Trophoblast cell (in vitro differentiated cells and primary cell): Measurements from ENCODE around the gene PKMYT1.

ENCODE experiments used
- DNase-seq, 2 donors: peaks; one replicate each; pipeline ENCODE4 v3.0.0-alpha.2; 2016
- H2AFZ ChIP-seq: 2 replicates; pipeline ENCODE4 v1.6.1; 2013; ENCODE audit warnings: low read length, moderate library complexity, mild to moderate bottlenecking; ENCODE audit not compliant: insufficient read depth, poor library complexity
- H2AK5ac ChIP-seq: 2 replicates; pipeline ENCODE4 v1.6.1; 2013; ENCODE audit warnings: mild to moderate bottlenecking, low read length
- H2BK120ac ChIP-seq: 2 replicates; pipeline ENCODE4 v1.6.1; 2013; ENCODE audit warnings: low read length, mild to moderate bottlenecking, moderate library complexity; ENCODE audit not compliant: insufficient read depth, poor library complexity
- H2BK12ac ChIP-seq: 2 replicates; pipeline ENCODE4 v1.6.1; 2013; ENCODE audit warnings: mild to moderate bottlenecking, low read length, moderate library complexity
- H2BK5ac ChIP-seq: 2 replicates; pipeline ENCODE4 v1.6.1; 2013; ENCODE audit warnings: low read length, low read depth, moderate library complexity, mild to moderate bottlenecking; ENCODE audit not compliant: poor library complexity
- H3K14ac ChIP-seq: 2 replicates; pipeline ENCODE4 v1.6.1; 2013; ENCODE audit warnings: mild to moderate bottlenecking, low read length
- H3K18ac ChIP-seq: 2 replicates; pipeline ENCODE4 v1.6.1; 2013; ENCODE audit warnings: mild to moderate bottlenecking, low read length
- H3K23ac ChIP-seq: 2 replicates; pipeline ENCODE4 v1.6.1; 2013; ENCODE audit warnings: low read length
- H3K27ac ChIP-seq: 2 replicates; pipeline ENCODE4 v1.5.1; 2013; ENCODE audit warnings: low read depth, mild to moderate bottlenecking, inconsistent platforms, low read length, moderate library complexity
- H3K27me3 ChIP-seq: 2 replicates; pipeline ENCODE4 v1.6.1; 2013; ENCODE audit warnings: inconsistent platforms, mild to moderate bottlenecking, low read length, moderate library complexity; ENCODE audit not compliant: insufficient read depth
- H3K36me3 ChIP-seq, 2 experiments: 1 replicate in 1 of 2; 2 replicates in 1 of 2; pipeline ENCODE4 v1.6.1; 2013; ENCODE audit warnings: low read length in 2 of 2, mild to moderate bottlenecking in 2 of 2, moderate library complexity in 1 of 2; ENCODE audit not compliant: insufficient read depth in 2 of 2, control insufficient read depth in 1 of 2
- H3K4ac ChIP-seq: 2 replicates; pipeline ENCODE4 v1.6.1; 2013; ENCODE audit warnings: low read depth, mild to moderate bottlenecking, low read length, moderate library complexity
- H3K4me1 ChIP-seq, 2 experiments: 1 replicate in 1 of 2; 2 replicates in 1 of 2; pipeline ENCODE4 v1.6.1; 2013; ENCODE audit warnings: low read length in 2 of 2, mild to moderate bottlenecking in 2 of 2, moderate library complexity in 1 of 2; ENCODE audit not compliant: insufficient read depth in 2 of 2, control insufficient read depth in 1 of 2
- H3K4me2 ChIP-seq: 2 replicates; pipeline ENCODE4 v1.6.1; 2013; ENCODE audit warnings: inconsistent platforms, mild to moderate bottlenecking, low read length, moderate library complexity
- H3K4me3 ChIP-seq: 2 replicates; pipeline ENCODE4 v1.5.1; 2013; ENCODE audit warnings: mild to moderate bottlenecking, low read depth, low read length, inconsistent platforms
- H3K79me1 ChIP-seq: one replicate; pipeline ENCODE4 v1.6.1; 2013; ENCODE audit warnings: low read length
- H3K79me2 ChIP-seq: 2 replicates; pipeline ENCODE4 v1.6.1; 2013; ENCODE audit warnings: low read length, mild to moderate bottlenecking; ENCODE audit not compliant: control insufficient read depth, insufficient read depth, poor library complexity
- H3K9ac ChIP-seq: 2 replicates; pipeline ENCODE4 v1.6.1; 2013; ENCODE audit warnings: mild to moderate bottlenecking, low read length
- H3K9me3 ChIP-seq: 2 replicates; pipeline ENCODE4 v1.6.1; 2013; ENCODE audit warnings: low read depth, mild to moderate bottlenecking, control low read depth, inconsistent platforms, low read length; ENCODE audit not compliant: insufficient read depth
- H4K12ac ChIP-seq: 2 replicates; pipeline ENCODE4 v1.6.1; 2013; ENCODE audit warnings: low read depth, mild to moderate bottlenecking, low read length, moderate library complexity
- H4K8ac ChIP-seq: 2 replicates; pipeline ENCODE4 v1.6.1; 2013; ENCODE audit warnings: low read depth, mild to moderate bottlenecking, low read length, moderate library complexity
- H4K91ac ChIP-seq: one replicate; pipeline ENCODE4 v1.6.1; 2013; ENCODE audit warnings: low read depth, mild to moderate bottlenecking, low read length, moderate library complexity
- WGBS: extraction: QIAGEN DNeasy Blood & Tissue Kit; methylation state at CpG from one replicate; pipeline ENCODE4 v1.1.7; 2013; ENCODE audit warnings: missing lambda C conversion rate; ENCODE audit not compliant: insufficient read length, insufficient coverage; ENCODE audit errors: extremely low coverage; 5-methylcytosine and 5-hydroxymethylcytosine counted together

PKMYT1 gene

DNA sequence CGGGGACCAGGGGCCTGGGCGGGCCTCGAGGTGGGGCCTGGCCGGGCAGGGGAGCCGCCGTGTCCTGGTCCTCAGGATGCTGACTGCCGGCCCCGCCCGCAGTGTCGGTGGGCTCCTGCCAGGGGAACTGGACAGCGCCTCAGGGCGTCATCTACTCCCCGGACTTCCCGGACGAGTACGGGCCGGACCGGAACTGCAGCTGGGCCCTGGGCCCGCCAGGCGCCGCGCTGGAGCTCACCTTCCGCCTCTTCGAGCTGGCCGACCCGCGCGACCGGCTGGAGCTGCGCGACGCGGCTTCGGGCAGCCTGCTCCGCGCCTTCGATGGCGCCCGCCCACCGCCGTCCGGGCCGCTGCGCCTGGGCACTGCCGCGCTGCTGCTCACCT, 13.4 kb downstream of the PKMYT1 start:
- Histone ChIP-seq H3K4me3 (no peak overlapping the region), H3K4me2 (no peak overlapping the region), H3K4ac (no peak overlapping the region), H3K14ac (no peak overlapping the region), H2AK5ac (no peak overlapping the region), H4K8ac (no peak overlapping the region), H4K12ac (no peak overlapping the region), H3K79me2 (peaks cover 2% of the 10 kb centered on the region), H3K36me3 (peaks cover 3 to 5% of the 10 kb centered on the region in 2 experiments), H2AFZ (no peak overlapping the region), H4K91ac (no peak overlapping the region), H2BK5ac (no peak overlapping the region), H2BK120ac (no peak overlapping the region), H3K18ac (no peak overlapping the region), H3K4me1 (peaks cover 20 to 37% of the 10 kb centered on the region in 2 experiments), H3K27me3 (peaks cover 3% of the 10 kb centered on the region), H3K27ac (no peak overlapping the region), H2BK12ac (no peak overlapping the region), H3K79me1 (peaks cover 7% of the 10 kb centered on the region), H3K23ac (no peak overlapping the region), H3K9me3 (no peaks in the 10 kb centered on the region), H3K9ac (no peak overlapping the region)
- WGBS, result no CpG with 5 or more reads among the region's 46 CpGs
- peak in 1 of 2 donors; percentile 36 for DNase-seq

GRCh38 chr16:2966043-2966807, 14.0 kb downstream of the PKMYT1 start:
- DNase-seq, result no peak
- Histone ChIP-seq H3K4ac (no peak overlapping the region), H3K4me1 (peaks cover 20 to 37% of the 10 kb centered on the region in 2 experiments), H4K91ac (no peak overlapping the region), H3K27ac (no peak overlapping the region), H4K8ac (no peak overlapping the region), H3K9me3 (no peaks in the 10 kb centered on the region), H3K79me1 (peaks cover 7% of the 10 kb centered on the region), H2BK5ac (no peak overlapping the region), H4K12ac (no peak overlapping the region), H3K18ac (no peak overlapping the region), H3K36me3 (peaks cover 0 to 2% of the 10 kb centered on the region in 2 experiments), H3K79me2 (peaks cover 2% of the 10 kb centered on the region), H3K27me3 (peaks cover 3% of the 10 kb centered on the region), H3K4me2 (no peak overlapping the region), H3K4me3 (no peak overlapping the region), H3K9ac (no peak overlapping the region), H2AK5ac (no peak overlapping the region), H2BK120ac (no peak overlapping the region), H3K14ac (no peak overlapping the region), H3K23ac (no peak overlapping the region), H2AFZ (no peak overlapping the region), H2BK12ac (no peak overlapping the region)
- WGBS, result no CpG with 5 or more reads among the region's 39 CpGs

DNA sequence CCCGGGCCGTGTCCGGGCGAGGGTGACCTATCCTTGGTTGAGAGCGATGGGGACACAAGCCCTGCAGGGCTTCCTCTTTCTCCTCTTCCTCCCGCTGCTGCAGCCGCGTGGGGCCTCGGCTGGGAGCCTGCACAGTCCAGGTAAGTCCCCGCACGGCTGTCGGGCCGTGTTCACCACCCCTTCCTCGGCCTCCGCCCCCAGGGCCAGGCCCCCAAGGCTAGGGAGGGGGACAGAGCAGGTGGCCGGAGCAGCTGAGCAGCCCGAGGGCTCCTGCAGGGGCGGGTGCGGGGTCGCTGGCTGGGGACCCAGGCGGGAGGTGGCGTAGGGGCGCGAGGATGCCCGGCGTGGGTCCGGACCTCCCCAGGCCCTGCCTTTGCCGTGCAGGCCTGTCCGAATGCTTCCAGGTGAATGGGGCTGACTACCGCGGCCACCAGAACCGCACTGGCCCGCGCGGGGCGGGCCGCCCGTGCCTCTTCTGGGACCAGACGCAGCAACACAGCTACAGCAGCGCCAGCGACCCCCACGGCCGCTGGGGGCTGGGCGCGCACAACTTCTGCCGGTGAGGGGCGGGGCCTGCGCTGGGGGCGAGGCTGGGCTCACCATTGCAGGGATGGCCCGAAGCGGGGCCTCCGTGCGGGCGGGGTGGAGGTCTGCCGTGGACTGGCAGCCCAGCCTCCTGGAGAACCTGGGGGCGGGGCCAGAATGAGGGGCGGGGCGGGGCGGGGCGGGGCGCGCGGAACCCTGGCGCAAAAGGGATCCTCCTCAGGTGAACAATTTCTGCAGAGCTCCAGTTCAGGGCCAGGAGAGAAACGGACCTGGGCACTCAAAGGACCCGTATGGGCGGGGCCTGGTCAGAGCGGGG, 15.5 kb downstream of the PKMYT1 start:
- H4K8ac ChIP-seq, result no peak overlapping the region
- no peak overlapping the region for H2BK5ac ChIP-seq
- no peak overlapping the region for H3K14ac ChIP-seq
- H3K79me2 ChIP-seq, result peaks cover 2% of the 10 kb centered on the region
- peak overlapping the region; percentile 11 for H2AFZ ChIP-seq
- H3K27me3 ChIP-seq, result peaks cover 3% of the 10 kb centered on the region
- no peaks in the 10 kb centered on the region for H3K9me3 ChIP-seq
- peak overlapping the region; percentile 90 for H3K4me2 ChIP-seq
- WGBS, result no CpG with 5 or more reads among the region's 68 CpGs
- peak overlapping the region; percentile 64 for H3K4me3 ChIP-seq
- peak; percentile 65 to 75 for DNase-seq
- no peak overlapping the region for H3K4ac ChIP-seq
- peaks cover 12 to 25% of the 10 kb centered on the region in 2 experiments for H3K4me1 ChIP-seq
- peaks cover 5% of the 10 kb centered on the region for H3K79me1 ChIP-seq
- H3K18ac ChIP-seq, result peak overlapping the region; percentile 19
- no peak overlapping the region for H3K23ac ChIP-seq
- H2BK12ac ChIP-seq, result no peak overlapping the region
- no peak overlapping the region for H2BK120ac ChIP-seq
- H3K27ac ChIP-seq, result no peak overlapping the region
- H2AK5ac ChIP-seq, result no peak overlapping the region
- no peak overlapping the region for H4K12ac ChIP-seq
- H3K9ac ChIP-seq, result no peak overlapping the region
- no peaks in the 10 kb centered on the region for H3K36me3 ChIP-seq
- peak overlapping the region; percentile 14 for H4K91ac ChIP-seq

- H3K18ac ChIP-seq, result peak within 1 kb of the TSS; percentile 19
- no peak within 1 kb of the TSS for H4K8ac ChIP-seq
- H3K9me3 ChIP-seq, result no peaks in the 10 kb centered on the region
- H3K4ac ChIP-seq, result no peak within 1 kb of the TSS
- WGBS, result no CpG with 5 or more reads among the region's 60 CpGs
- H4K91ac ChIP-seq, result peak within 1 kb of the TSS; percentile 14
- no peak within 1 kb of the TSS for H3K23ac ChIP-seq
- no peaks in the 10 kb centered on the region for H3K79me2 ChIP-seq
- H2BK12ac ChIP-seq, result no peak within 1 kb of the TSS
- H3K14ac ChIP-seq, result no peak within 1 kb of the TSS
- peaks cover 12 to 21% of the 10 kb centered on the region in 2 experiments for H3K4me1 ChIP-seq
- H3K9ac ChIP-seq, result no peak within 1 kb of the TSS
- no peak within 1 kb of the TSS for H2AK5ac ChIP-seq
- peak within 1 kb of the TSS; percentile 90 for H3K4me2 ChIP-seq
- H4K12ac ChIP-seq, result no peak within 1 kb of the TSS
- peak within 1 kb of the TSS; percentile 38 for H2AFZ ChIP-seq
- no peak within 1 kb of the TSS for H3K27ac ChIP-seq
- no peak within 1 kb of the TSS for H2BK120ac ChIP-seq
- peak within 1 kb of the TSS; percentile 64 for H3K4me3 ChIP-seq
- no peak within 1 kb of the TSS for H2BK5ac ChIP-seq
- H3K36me3 ChIP-seq, result no peaks in the 10 kb centered on the region
- peak in 1 of 2 donors; percentile 35 for DNase-seq
- peaks cover 3% of the 10 kb centered on the region for H3K27me3 ChIP-seq
- H3K79me1 ChIP-seq, result peaks cover 2% of the 10 kb centered on the region
These were observed 16.3 kb downstream of the PKMYT1 start, which contains the start of gene KREMEN2 for GRCh38 chr16:2963723-2964474. Gene KREMEN2 (plus strand): TSS chr16:2964275. CDS start chr16:2964521, 246 bp downstream.
